MM.1S (cell line): Measurements from ENCODE around the gene LMF1.

Source experiments
- CTCF ChIP-seq: fragments of 300-600 bp; sonication (generic); IDR thresholded peaks from 2 replicates; pipeline ENCODE4 v1.5.1; 2016; ENCODE audit warnings: antibody characterized with exemption, low read length, mixed read lengths
- EZH2 ChIP-seq: fragments of 300-600 bp; sonication (generic); optimal IDR thresholded peaks from 2 replicates; pipeline ENCODE3; 2017; ENCODE audit warnings: low read depth, mild to moderate bottlenecking, antibody characterized with exemption, low read length, mixed read lengths

DNA sequence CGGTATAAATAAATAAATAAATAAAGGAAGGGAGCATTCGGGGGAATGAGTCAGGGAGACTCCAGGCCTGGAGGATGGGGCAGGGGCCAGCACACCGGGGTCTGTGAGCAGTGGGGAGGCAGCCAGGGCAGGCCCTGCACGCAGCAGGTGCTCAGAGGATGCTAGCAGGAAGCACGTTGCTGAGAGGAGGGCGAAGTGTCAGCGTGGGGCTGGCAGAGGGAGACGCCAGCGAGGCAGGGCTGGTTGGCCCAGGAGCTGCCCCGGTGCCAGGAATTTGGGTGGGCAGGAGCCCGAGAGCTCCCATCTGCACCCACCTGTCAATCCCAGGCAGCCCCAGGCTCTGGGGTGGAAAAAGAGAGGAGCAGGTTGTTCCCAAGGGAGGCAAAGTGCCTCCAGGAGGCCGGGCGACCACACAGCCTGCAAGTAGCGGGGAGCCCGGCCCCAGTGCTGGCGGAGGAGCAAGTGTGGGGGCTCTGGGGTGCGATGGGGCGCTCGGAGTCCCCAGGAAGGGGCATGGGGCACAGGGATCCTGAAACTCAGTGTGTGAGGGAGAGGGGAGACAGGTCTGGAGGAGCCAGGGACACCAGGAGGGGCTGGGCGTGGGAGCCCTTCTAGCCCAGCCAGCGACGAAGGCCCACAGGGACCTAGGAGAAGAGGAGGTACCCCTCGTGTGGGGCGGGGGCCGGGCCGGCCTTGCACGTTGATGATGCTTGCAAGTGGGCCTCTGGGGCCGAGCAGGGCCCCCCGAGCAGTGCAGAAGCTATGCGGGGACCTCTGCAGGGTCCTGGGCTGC lies 38.8 kb upstream of the LMF1 start:
- no peak for TF ChIP-seq CTCF
- TF ChIP-seq EZH2, result no peak
